Subcutaneous adipose tissue (tissue), 4 donors: ENCODE results near the gene DISP2. TPM values are rescaled to one million over a fixed set of nuclear protein-coding genes. Genes with fewer than 3 reads are reported as not detected.

ENCODE experiments used
- CTCF ChIP-seq: fragments of 450-650 bp; IDR thresholded peaks from one replicate; pipeline ENCODE4 v1.5.1; 2016; ENCODE audit warnings: low read depth, mild to moderate bottlenecking, control low read depth, antibody characterized with exemption, moderate library complexity
- total RNA-seq, 4 donors: library from RNA; depleted of rRNA; stranded (reverse); fragments of >200 nt; gene quantifications; one replicate each; pipeline ENCODE4 v1.1.0, GENCODE V29; 2016

DISP2 gene
- total RNA-seq, 4 donors from 2014 or later = under 0.01 to 0.19 (median under 0.01) TPM; not detected in 1

GRCh38 chr15:40427188-40427587, 69.2 kb downstream of the DISP2 start:
- no peak for TF ChIP-seq CTCF

GRCh38 chr15:40428185-40428584, 70.2 kb downstream of the DISP2 start:
- no peak for TF ChIP-seq CTCF

Other genes starting within 250 kb of the DISP2 start
- gene BMF, start 249.3 kb upstream of the DISP2 start, total RNA-seq = 10 to 100 TPM in 1 of 4 donors, 1 to 10 TPM in 3; 4.9 to 12.9 (median 6.6) TPM
- 1 to 10 TPM in 2 of 4 donors, under 1 TPM in 1, not detected in 1; 0.33 to 8.8 (median 3.3) TPM for gene BUB1B, start 197.2 kb upstream of the DISP2 start, total RNA-seq
- gene PAK6, start 119.2 kb upstream of the DISP2 start, total RNA-seq = 1 to 10 TPM in 2 of 4 donors, under 1 TPM in 2; 0.49 to 4.1 (median 0.81) TPM
- gene ANKRD63, start 75.2 kb upstream of the DISP2 start, total RNA-seq = not detected
- 10 to 100 TPM; 13.8 to 69.7 (median 20.2) TPM for gene PLCB2, start 50.3 kb upstream of the DISP2 start, total RNA-seq
- gene INAFM2, start 34.5 kb upstream of the DISP2 start, total RNA-seq = 10 to 100 TPM in 1 of 4 donors, 1 to 10 TPM in 3; 4.0 to 16.5 (median 8.1) TPM
- gene CCDC9B, start 17.3 kb upstream of the DISP2 start, total RNA-seq = 1 to 10 TPM in 3 of 4 donors, under 1 TPM in 1; 0.65 to 5.3 (median 3.0) TPM
- gene PHGR1, start 7.2 kb upstream of the DISP2 start, total RNA-seq = 10 to 100 TPM in 1 of 4 donors, 1 to 10 TPM in 1, not detected in 2; 3.9 to 16.0 TPM
- 10 to 100 TPM in 3 of 4 donors, 1 to 10 TPM in 1; 7.9 to 24.9 (median 12.9) TPM for gene KNSTRN, start 24.5 kb downstream of the DISP2 start, total RNA-seq
- 100 to 1,000 TPM in 1 of 4 donors, 10 to 100 TPM in 3; 24.9 to 101 (median 48.0) TPM for gene IVD, start 47.6 kb downstream of the DISP2 start, total RNA-seq
- 10 to 100 TPM in 1 of 4 donors, 1 to 10 TPM in 3; 4.1 to 17.1 (median 9.1) TPM for gene BAHD1, start 82.7 kb downstream of the DISP2 start, total RNA-seq
- 1 to 10 TPM; 9.0 to 9.8 (median 9.7) TPM for gene CHST14, start 112.8 kb downstream of the DISP2 start, total RNA-seq
- 10 to 100 TPM; 18.1 to 53.9 (median 27.4) TPM for gene CCDC32, start 206.8 kb downstream of the DISP2 start, total RNA-seq
- gene RPUSD2, start 211.1 kb downstream of the DISP2 start, total RNA-seq = 1 to 10 TPM; 3.3 to 9.4 (median 5.3) TPM
- gene KNL1, start 236.0 kb downstream of the DISP2 start, total RNA-seq = 1 to 10 TPM in 2 of 4 donors, under 1 TPM in 2; 0.19 to 3.7 (median 1.2) TPM